Spleen (tissue), 7 donors: ENCODE data around the gene ALDH9A1.

Experiments
- CTCF ChIP-seq, 11 experiments: fragments of 200-600 bp in 7 of 11; fragments of 450-650 bp in 4 of 11; sonication (generic) in 4 of 11; IDR thresholded peaks in 8 of 11; conservative IDR thresholded peaks in 3 of 11; 1 replicate in 7 of 11; 2 replicates in 4 of 11; pipeline versions ENCODE4 v1.4.0 to v1.8.0; 2016 to 2021; ENCODE audit warnings: antibody characterized with exemption in 11 of 11, inconsistent platforms in 4 of 11, mild to moderate bottlenecking in 1 of 11
- POLR2A ChIP-seq, 3 donors: fragments of 450-650 bp; IDR thresholded peaks; one replicate each; pipeline ENCODE4 v1.5.1; 2017; ENCODE audit warnings: antibody characterized with exemption in 3 of 3, mild to moderate bottlenecking in 1 of 3
- donor health status: DM: no; HTN: no; CAD: no; lungs with moderate emphysema.
- donor health status: DM: no; HTN: no; CAD: no.
- donor health status: DM: no; HTN: no; CAD: no.

- TF ChIP-seq CTCF (IDR thresholded peaks at IDR 0.05 in 8 of 11, conservative IDR thresholded peaks at IDR 0.05 in 3 of 11) = no peak
- TF ChIP-seq POLR2A (IDR thresholded peaks at IDR 0.05) = no peak
These were observed 876 bp downstream of the ALDH9A1 start for GRCh38 chr1:165697491-165697880.
